Brain microvascular endothelial cell (primary cell): Measurements from ENCODE around the gene MUC2.

ENCODE experiments used
- DNase-seq: peaks from one replicate; pipeline ENCODE4 v3.0.0-alpha.2; 2020
- H3K27ac ChIP-seq: fragments of 250-450 bp; sonication (Bioruptor Pico); 2 replicates; pipeline ENCODE4 v1.5.1; 2020; ENCODE audit warnings: mild to moderate bottlenecking, moderate library complexity
- H3K27me3 ChIP-seq: fragments of 250-450 bp; sonication (Bioruptor Pico); replicated peaks from 2 replicates; pipeline ENCODE4 v1.5.1; 2020; ENCODE audit warnings: mild to moderate bottlenecking
- H3K36me3 ChIP-seq: fragments of 250-450 bp; sonication (Bioruptor Pico); replicated peaks from 2 replicates; pipeline ENCODE4 v1.5.1; 2020; ENCODE audit warnings: mild to moderate bottlenecking
- H3K4me3 ChIP-seq: 2 replicates; pipeline ENCODE4 v1.5.1; 2011; ENCODE audit warnings: low read depth, mild to moderate bottlenecking, control low read depth, low read length, moderate library complexity
- CTCF ChIP-seq: IDR thresholded peaks from 2 replicates; pipeline ENCODE4 v1.5.1; 2011; ENCODE audit warnings: low read depth, mild to moderate bottlenecking, moderate library complexity, low read length, control low read depth, inconsistent platforms; ENCODE audit errors: missing control alignments
- in situ Hi-C: cut with HindIII; loops from 2 replicates; pipeline ENCODE4 v1.10.0; 2017; ENCODE audit warnings: low sequenced_read_pairs, low pct_ligation_motif_present

Gene MUC2

GRCh38 chr11:1033016-1033798 is 41.5 kb upstream of the MUC2 start:
- H3K36me3 ChIP-seq: no peaks in the 10 kb centered on the region
- no peak overlapping the region for H3K27ac ChIP-seq
- no peak for DNase-seq
- in situ Hi-C loops: loop anchor here (25.0 kb wide), 1 partner anchor 121 kb away; the partner anchor contains the start of gene CHID1
- no peak overlapping the region for H3K4me3 ChIP-seq
- H3K27me3 ChIP-seq: no peaks in the 10 kb centered on the region
- no peak for TF ChIP-seq CTCF

GRCh38 chr11:1034001-1034400 is 40.7 kb upstream of the MUC2 start:
- no peak for DNase-seq
- in situ Hi-C loops: loop anchor here (25.0 kb wide), 1 partner anchor 122 kb away; the partner anchor contains the start of gene CHID1
- no peaks in the 10 kb centered on the region for H3K36me3 ChIP-seq
- H3K27me3 ChIP-seq: no peaks in the 10 kb centered on the region
- H3K27ac ChIP-seq: no peak overlapping the region
- TF ChIP-seq CTCF: no peak
- H3K4me3 ChIP-seq: no peak overlapping the region

GRCh38 chr11:1034456-1035295 is 40.0 kb upstream of the MUC2 start:
- in situ Hi-C loops: loop anchor here (25.0 kb wide), 1 partner anchor 122 kb away; the partner anchor contains the start of gene CHID1
- H3K27me3 ChIP-seq: no peaks in the 10 kb centered on the region
- no peak overlapping the region for H3K27ac ChIP-seq
- no peak for DNase-seq
- TF ChIP-seq CTCF: no peak
- no peak overlapping the region for H3K4me3 ChIP-seq
- H3K36me3 ChIP-seq: no peaks in the 10 kb centered on the region

- Histone ChIP-seq H3K4me3 (no peak overlapping the region), H3K27me3 (no peaks in the 10 kb centered on the region), H3K36me3 (no peaks in the 10 kb centered on the region), H3K27ac (no peak overlapping the region)
- no peak for DNase-seq
- TF ChIP-seq CTCF: no peak
- in situ Hi-C loops: loop anchor here (25.0 kb wide), 1 partner anchor 123 kb away; the partner anchor contains the start of gene CHID1
Measured at GRCh38 chr11:1035577-1036283, 38.9 kb upstream of the MUC2 start.

- no peak for TF ChIP-seq CTCF
- no peaks in the 10 kb centered on the region for H3K36me3 ChIP-seq
- H3K4me3 ChIP-seq: no peak within 1 kb of the TSS
- H3K27me3 ChIP-seq: no peaks in the 10 kb centered on the region
- no peak for DNase-seq
- no peak within 1 kb of the TSS for H3K27ac ChIP-seq
- in situ Hi-C loops: loop anchor here (25.0 kb wide), 1 partner anchor 124 kb away; the partner anchor contains the start of gene CHID1
Measured at GRCh38 chr11:1036303-1036923, 38.3 kb upstream of the MUC2 start, which contains the start of gene MUC6. Gene MUC6 (minus strand): TSS chr11:1036718. CDS start chr11:1036655, 63 bp downstream.
